Neural progenitor cell (in vitro differentiated cells): Measurements from ENCODE around the gene GATD1. TPM values are rescaled to one million over a fixed set of nuclear protein-coding genes. Genes with fewer than 3 reads are reported as not detected.
A peak's percentile ranks its signal among the peaks of the same experiment; 100 is the strongest.

Source experiments
- DNase-seq: peaks from one replicate; pipeline ENCODE4 v3.0.0-alpha.2; 2016; ENCODE audit warnings: low spot score
- H2AFZ ChIP-seq: fragments of 200-600 bp; sonication (generic); replicated peaks from 2 replicates; pipeline ENCODE4 v1.6.1; 2016; ENCODE audit warnings: antibody characterized with exemption
- H3F3A ChIP-seq: fragments of 200-600 bp; sonication (generic); 2 replicates; pipeline ENCODE4 v1.6.1; 2016; ENCODE audit warnings: antibody characterized with exemption, low read depth
- H3K27ac ChIP-seq: fragments of 200-600 bp; sonication (generic); 2 replicates; pipeline ENCODE4 v1.5.1; 2016; ENCODE audit warnings: mild to moderate bottlenecking
- H3K27me3 ChIP-seq: fragments of 200-600 bp; sonication (generic); 2 replicates; pipeline ENCODE4 v1.6.1; 2016; ENCODE audit warnings: mild to moderate bottlenecking, moderate library complexity
- H3K36me3 ChIP-seq: fragments of 200-600 bp; sonication (generic); 2 replicates; pipeline ENCODE4 v1.5.1; 2016
- H3K4me1 ChIP-seq: fragments of 200-600 bp; sonication (generic); 2 replicates; pipeline ENCODE4 v1.6.1; 2016; ENCODE audit warnings: mixed run types
- H3K4me2 ChIP-seq: fragments of 200-600 bp; sonication (generic); 2 replicates; pipeline ENCODE4 v1.6.1; 2016
- H3K4me3 ChIP-seq: fragments of 200-600 bp; sonication (generic); 2 replicates; pipeline ENCODE4 v1.5.1; 2016
- H3K79me2 ChIP-seq: fragments of 200-600 bp; sonication (generic); 2 replicates; pipeline ENCODE4 v1.6.1; 2016; ENCODE audit warnings: low read depth
- H3K9ac ChIP-seq: fragments of 200-600 bp; sonication (generic); 2 replicates; pipeline ENCODE4 v1.6.1; 2016
- H3K9me3 ChIP-seq: fragments of 200-600 bp; sonication (generic); 2 replicates; pipeline ENCODE4 v1.5.1; 2016; ENCODE audit warnings: low read depth
- H4K20me1 ChIP-seq: fragments of 200-600 bp; sonication (generic); 2 replicates; pipeline ENCODE4 v1.6.1; 2016; ENCODE audit warnings: low read depth
- H3K27ac Mint-ChIP-seq: 3 replicates; pipeline ENCODE4 v1.8.0; 2021; ENCODE audit warnings: mixed read lengths
- H3K27me3 Mint-ChIP-seq: 2 replicates; pipeline ENCODE4 v1.8.0; 2022; ENCODE audit warnings: low read depth, mild to moderate bottlenecking, inconsistent platforms, moderate library complexity, mixed read lengths; ENCODE audit not compliant: insufficient read depth
- H3K36me3 Mint-ChIP-seq: 3 replicates; pipeline ENCODE4 v1.8.0; 2021; ENCODE audit warnings: mixed read lengths
- H3K4me1 Mint-ChIP-seq: 3 replicates; pipeline ENCODE4 v1.8.0; 2021; ENCODE audit warnings: mixed read lengths
- H3K4me3 Mint-ChIP-seq: 3 replicates; pipeline ENCODE4 v1.8.0; 2021; ENCODE audit warnings: mild to moderate bottlenecking, moderate library complexity, mixed read lengths
- H3K9me3 Mint-ChIP-seq: 3 replicates; pipeline ENCODE4 v1.8.0; 2020; ENCODE audit warnings: mixed read lengths
- CTCF ChIP-seq: fragments of 200-600 bp; sonication (generic); IDR thresholded peaks from 2 replicates; pipeline ENCODE4 v1.5.1; 2017; ENCODE audit warnings: antibody characterized with exemption, mild to moderate bottlenecking
- EZH2 ChIP-seq: fragments of 200-600 bp; sonication (generic); IDR thresholded peaks from 2 replicates; pipeline ENCODE4 v1.6.1; 2017; ENCODE audit warnings: antibody characterized with exemption, mild to moderate bottlenecking, moderate library complexity
- EZH2phosphoT487 ChIP-seq: fragments of 200-600 bp; sonication (generic); IDR thresholded peaks from 2 replicates; pipeline ENCODE4 v1.6.1; 2017; ENCODE audit warnings: antibody characterized with exemption
- total RNA-seq: library from RNA; depleted of rRNA; stranded (reverse); fragments of >200 nt; gene quantifications from 2 replicates; pipeline ENCODE4 v1.2.3, GENCODE V29; 2015; ENCODE audit warnings: low replicate concordance

The GATD1 gene
- total RNA-seq, 1 donor from 2014 or later: 24.1 TPM

GRCh38 chr11:728901-729491 lies 48.3 kb downstream of the GATD1 start:
- peaks cover 7% of the 10 kb centered on the region for H3K4me1 ChIP-seq
- no peak overlapping the region for H3K9ac ChIP-seq
- Mint-ChIP-seq H3K36me3 (no peaks in the 10 kb centered on the region), H3K27me3 (peaks cover 19% of the 10 kb centered on the region), H3K4me1 (peaks cover 7% of the 10 kb centered on the region), H3K27ac (no peak overlapping the region), H3K9me3 (peaks cover 3% of the 10 kb centered on the region), H3K4me3 (no peak overlapping the region)
- peaks cover 11% of the 10 kb centered on the region for H3F3A ChIP-seq
- H3K27me3 ChIP-seq: peaks cover 35% of the 10 kb centered on the region
- no peaks in the 10 kb centered on the region for H3K36me3 ChIP-seq
- no peak overlapping the region for H3K4me3 ChIP-seq
- peaks cover 5% of the 10 kb centered on the region for H4K20me1 ChIP-seq
- no peaks in the 10 kb centered on the region for H3K9me3 ChIP-seq
- no peak for TF ChIP-seq EZH2phosphoT487
- no peak for TF ChIP-seq EZH2
- no peak for TF ChIP-seq CTCF
- DNase-seq: no peak
- no peaks in the 10 kb centered on the region for H3K79me2 ChIP-seq
- no peak overlapping the region for H3K27ac ChIP-seq
- no peak overlapping the region for H3K4me2 ChIP-seq
- no peak overlapping the region for H2AFZ ChIP-seq

GRCh38 chr11:727859-728748 lies 49.2 kb downstream of the GATD1 start:
- peak; percentile 99 for TF ChIP-seq CTCF
- TF ChIP-seq EZH2phosphoT487: no peak
- no peak overlapping the region for H3K4me3 Mint-ChIP-seq
- Histone ChIP-seq H3K36me3 (no peaks in the 10 kb centered on the region), H4K20me1 (peaks cover 5% of the 10 kb centered on the region), H3K27me3 (peaks cover 35% of the 10 kb centered on the region), H2AFZ (no peak overlapping the region), H3K27ac (no peak overlapping the region), H3K79me2 (no peaks in the 10 kb centered on the region), H3F3A (peaks cover 17% of the 10 kb centered on the region), H3K4me2 (no peak overlapping the region), H3K9ac (no peak overlapping the region), H3K4me1 (peaks cover 7% of the 10 kb centered on the region), H3K9me3 (no peaks in the 10 kb centered on the region), H3K4me3 (no peak overlapping the region)
- peaks cover 20% of the 10 kb centered on the region for H3K27me3 Mint-ChIP-seq
- H3K36me3 Mint-ChIP-seq: no peaks in the 10 kb centered on the region
- H3K27ac Mint-ChIP-seq: no peak overlapping the region
- H3K9me3 Mint-ChIP-seq: no peaks in the 10 kb centered on the region
- DNase-seq: peak; percentile 90
- peaks cover 10% of the 10 kb centered on the region for H3K4me1 Mint-ChIP-seq

GRCh38 chr11:727281-727701 lies 50.0 kb downstream of the GATD1 start:
- H3K27me3 ChIP-seq: peaks cover 35% of the 10 kb centered on the region

More at GRCh38 chr11:727281-727701, 50.0 kb downstream of the GATD1 start:
- Mint-ChIP-seq H3K27me3 (peaks cover 23% of the 10 kb centered on the region), H3K4me1 (peaks cover 11% of the 10 kb centered on the region), H3K27ac (no peak overlapping the region), H3K9me3 (no peaks in the 10 kb centered on the region), H3K4me3 (no peak overlapping the region), H3K36me3 (no peaks in the 10 kb centered on the region)
- H3K4me2 ChIP-seq: no peak overlapping the region
- H3K36me3 ChIP-seq: no peaks in the 10 kb centered on the region
- no peaks in the 10 kb centered on the region for H3K9me3 ChIP-seq
- peaks cover 7% of the 10 kb centered on the region for H3K4me1 ChIP-seq
- H3F3A ChIP-seq: peaks cover 17% of the 10 kb centered on the region
- no peak for DNase-seq
- no peak overlapping the region for H3K9ac ChIP-seq
- no peak overlapping the region for H3K27ac ChIP-seq
- TF ChIP-seq CTCF: no peak
- TF ChIP-seq EZH2phosphoT487: no peak
- no peak for TF ChIP-seq EZH2
- no peaks in the 10 kb centered on the region for H3K79me2 ChIP-seq
- H2AFZ ChIP-seq: no peak overlapping the region
- peaks cover 5% of the 10 kb centered on the region for H4K20me1 ChIP-seq
- H3K4me3 ChIP-seq: no peak overlapping the region
